Measurements from ENCODE around the gene DNAH7.

- no peak for TF ChIP-seq CTCF (IDR thresholded peaks at IDR 0.05 in 4 of 5, conservative IDR thresholded peaks at IDR 0.05 in 1 of 5)
- no peak for TF ChIP-seq POLR2A (IDR thresholded peaks at IDR 0.05)
Observed at GRCh38 chr2:195709901-195710806, 358.5 kb downstream of the DNAH7 start.

Data from gastrocnemius medialis (tissue), 4 donors.